AG09309 (cell line): ENCODE results near the gene VNN1.

ENCODE experiments used
- DNase-seq: peaks from one replicate; pipeline ENCODE4 v3.0.0-alpha.2; 2010; ENCODE audit warnings: low read depth
- H3K4me3 ChIP-seq: 2 replicates; pipeline ENCODE4 v1.5.1; 2011; ENCODE audit warnings: mild to moderate bottlenecking, low read depth, low read length, moderate library complexity; ENCODE audit not compliant: control insufficient read depth
- TF ChIP-seq, protein P1 (sequence below): IDR thresholded peaks from 2 replicates; pipeline ENCODE4 v1.5.1; 2011; ENCODE audit warnings: mild to moderate bottlenecking, low read depth, low read length, inconsistent platforms; ENCODE audit not compliant: insufficient read depth, control insufficient read depth; ENCODE audit errors: missing control alignments

The VNN1 gene

GRCh38 chr6:132695773-132696172, 18.1 kb downstream of the VNN1 start:
- no peak overlapping the region for H3K4me3 ChIP-seq
- no peak for DNase-seq
- TF ChIP-seq, protein P1, sequence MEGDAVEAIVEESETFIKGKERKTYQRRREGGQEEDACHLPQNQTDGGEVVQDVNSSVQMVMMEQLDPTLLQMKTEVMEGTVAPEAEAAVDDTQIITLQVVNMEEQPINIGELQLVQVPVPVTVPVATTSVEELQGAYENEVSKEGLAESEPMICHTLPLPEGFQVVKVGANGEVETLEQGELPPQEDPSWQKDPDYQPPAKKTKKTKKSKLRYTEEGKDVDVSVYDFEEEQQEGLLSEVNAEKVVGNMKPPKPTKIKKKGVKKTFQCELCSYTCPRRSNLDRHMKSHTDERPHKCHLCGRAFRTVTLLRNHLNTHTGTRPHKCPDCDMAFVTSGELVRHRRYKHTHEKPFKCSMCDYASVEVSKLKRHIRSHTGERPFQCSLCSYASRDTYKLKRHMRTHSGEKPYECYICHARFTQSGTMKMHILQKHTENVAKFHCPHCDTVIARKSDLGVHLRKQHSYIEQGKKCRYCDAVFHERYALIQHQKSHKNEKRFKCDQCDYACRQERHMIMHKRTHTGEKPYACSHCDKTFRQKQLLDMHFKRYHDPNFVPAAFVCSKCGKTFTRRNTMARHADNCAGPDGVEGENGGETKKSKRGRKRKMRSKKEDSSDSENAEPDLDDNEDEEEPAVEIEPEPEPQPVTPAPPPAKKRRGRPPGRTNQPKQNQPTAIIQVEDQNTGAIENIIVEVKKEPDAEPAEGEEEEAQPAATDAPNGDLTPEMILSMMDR: no peak

GRCh38 chr6:132693478-132693877, 20.4 kb downstream of the VNN1 start:
- TF ChIP-seq, protein P1: no peak

GRCh38 chr6:132690678-132691077, 23.2 kb downstream of the VNN1 start:
- no peak for DNase-seq
- TF ChIP-seq, protein P1: no peak
- H3K4me3 ChIP-seq: no peak overlapping the region

More at GRCh38 chr6:132693478-132693877, 20.4 kb downstream of the VNN1 start:
- DNase-seq: no peak
- no peak overlapping the region for H3K4me3 ChIP-seq

GRCh38 chr6:132687306-132687705, 26.5 kb downstream of the VNN1 start:
- TF ChIP-seq, protein P1: no peak
- no peak overlapping the region for H3K4me3 ChIP-seq
- DNase-seq: no peak

- TF ChIP-seq, protein P1: no peak
- H3K4me3 ChIP-seq: no peak overlapping the region
- DNase-seq: no peak
Observed at GRCh38 chr6:132686531-132686930, 27.3 kb downstream of the VNN1 start.

DNA sequence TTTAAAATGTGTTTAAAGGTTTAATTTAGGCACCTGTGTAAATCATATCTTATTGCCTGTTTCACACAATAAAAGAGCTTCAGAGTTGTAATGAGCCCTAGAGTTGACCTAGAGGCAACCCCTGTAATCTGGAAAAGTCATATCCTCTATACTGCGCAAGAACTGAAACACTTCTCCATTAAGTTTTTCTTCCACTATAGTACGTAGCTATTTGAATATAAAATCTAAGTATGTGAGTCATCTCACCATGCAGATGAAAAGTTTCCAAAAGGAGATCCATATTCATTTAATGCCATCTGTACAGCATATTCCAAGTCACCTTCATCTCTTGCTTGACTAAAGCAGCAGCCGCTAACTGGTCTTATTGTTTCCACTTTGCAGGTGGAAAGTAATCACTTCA, 28.8 kb downstream of the VNN1 start:
- no peak for DNase-seq
- TF ChIP-seq, protein P1: no peak
- H3K4me3 ChIP-seq: no peak overlapping the region

GRCh38 chr6:132684272-132684671, 29.6 kb downstream of the VNN1 start:
- DNase-seq: no peak
- no peak overlapping the region for H3K4me3 ChIP-seq
- TF ChIP-seq, protein P1: no peak
